HG03095 (cell line): Measurements from ENCODE around the gene FRA10AC1.
A peak's percentile ranks its signal among the peaks of the same experiment; 100 is the strongest.

Experiments used
- ATAC-seq: cut with Tn5 transposase; IDR thresholded peaks from one replicate; pipeline ENCODE4 v1.9.1; 2021; ENCODE audit warnings: moderate library complexity; ENCODE audit not compliant: unreplicated experiment

The FRA10AC1 gene

GRCh38 chr10:93702210-93703001, at the start of gene FRA10AC1:
Gene FRA10AC1, minus strand, starts transcription at chr10:93702592. Its CDS starts 2,486 bp downstream, at chr10:93700106.
- ATAC-seq: peak; percentile 81

DNA sequence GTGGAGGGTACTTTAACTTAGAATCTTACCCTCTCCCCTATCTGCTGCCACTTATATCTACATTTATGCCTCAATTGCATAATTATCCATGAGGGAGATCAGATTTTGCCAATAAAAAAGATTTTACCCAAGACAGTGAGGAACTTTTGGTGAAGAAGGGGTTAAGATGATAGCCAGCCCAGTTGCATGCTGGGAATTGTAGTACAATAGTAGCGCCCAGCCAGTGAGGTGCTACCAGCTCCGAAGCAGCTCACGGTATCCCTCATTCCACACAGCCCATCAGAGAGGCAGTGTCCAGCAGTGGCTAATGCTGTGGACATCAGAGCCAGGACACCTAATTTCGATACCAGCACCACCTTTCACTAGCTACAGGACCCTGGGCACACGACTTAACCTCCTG, 49.4 kb upstream of the FRA10AC1 start:
- no peak for ATAC-seq

- ATAC-seq: no peak
These were observed 48.7 kb upstream of the FRA10AC1 start for GRCh38 chr10:93751124-93751523.

GRCh38 chr10:93749218-93749799, 46.9 kb upstream of the FRA10AC1 start:
- ATAC-seq: no peak

- ATAC-seq: no peak
These were observed 44.5 kb upstream of the FRA10AC1 start for GRCh38 chr10:93746844-93747284.

GRCh38 chr10:93745408-93746065, 43.1 kb upstream of the FRA10AC1 start:
- ATAC-seq: no peak

DNA sequence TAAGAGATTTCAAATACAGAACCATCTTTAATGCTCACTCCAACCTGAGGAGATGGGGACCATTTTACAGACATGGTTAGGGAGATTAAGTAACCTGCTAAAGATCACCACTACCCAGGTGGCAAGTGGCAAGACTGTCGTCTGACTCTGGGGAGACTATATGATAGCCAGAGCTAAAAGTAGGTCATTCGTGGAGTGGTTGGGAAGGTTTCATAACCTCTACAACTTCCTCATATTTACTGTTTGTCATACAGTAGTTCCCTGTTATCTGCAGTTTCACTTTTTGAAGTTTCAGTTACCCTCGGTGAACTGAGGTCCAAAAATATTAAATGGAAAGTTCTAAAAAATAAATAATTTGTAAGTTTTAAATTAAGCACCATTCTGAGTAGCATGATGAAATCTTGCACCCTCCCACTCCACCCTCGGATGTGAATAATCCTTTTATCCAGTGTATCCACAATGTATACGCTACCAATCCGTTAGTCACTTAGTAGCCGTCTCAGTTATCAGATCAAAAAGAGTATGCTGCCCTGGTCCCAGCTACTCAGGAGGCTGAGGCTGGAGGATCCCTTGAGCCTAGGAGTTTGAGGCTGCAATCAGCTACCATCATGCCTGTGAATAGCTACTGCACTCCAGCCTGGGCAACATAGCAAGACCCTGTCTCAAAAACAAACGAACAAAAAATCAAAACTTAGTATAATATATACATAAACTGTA, 40.4 kb upstream of the FRA10AC1 start:
- peak; percentile 81 for ATAC-seq

DNA sequence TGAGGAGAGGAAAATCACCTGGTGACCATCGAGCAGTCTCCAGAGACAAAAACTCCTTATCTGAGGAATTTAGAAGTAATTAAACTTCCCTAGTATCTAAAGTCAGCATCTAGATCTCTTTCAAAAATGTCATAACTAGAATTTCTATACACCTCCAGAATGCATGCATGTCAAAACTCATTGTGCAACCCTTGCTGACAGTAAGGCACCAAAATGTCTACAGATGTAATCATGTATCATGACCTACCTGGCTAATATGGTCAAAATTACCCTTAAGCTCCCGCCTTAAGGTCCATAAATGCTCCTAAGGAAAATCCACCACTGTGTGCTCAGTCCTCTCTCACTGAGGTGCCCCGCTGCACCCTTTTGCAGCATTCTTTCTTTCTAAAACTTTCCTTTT, 39.0 kb upstream of the FRA10AC1 start:
- ATAC-seq: no peak

DNA sequence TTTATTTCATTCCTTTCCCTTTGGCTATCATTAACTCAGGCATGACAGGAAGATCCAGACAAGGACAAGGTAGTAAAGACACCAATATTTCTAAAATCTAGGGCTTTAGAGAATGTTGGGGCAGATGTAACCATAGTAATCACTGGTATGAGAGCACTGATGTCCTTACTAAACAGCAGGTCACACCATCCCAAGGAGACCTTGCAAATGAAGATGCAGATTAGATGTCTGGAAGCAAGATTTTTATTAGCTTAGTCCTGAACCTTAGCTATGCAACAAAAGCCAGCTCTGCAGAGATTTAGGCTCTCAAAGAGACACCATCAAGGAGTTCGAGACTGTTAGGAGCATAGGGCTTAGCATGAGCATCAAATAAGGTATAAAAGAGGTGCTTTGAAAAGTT, 23.6 kb upstream of the FRA10AC1 start:
- no peak for ATAC-seq

- no peak for ATAC-seq
These were observed 20.8 kb upstream of the FRA10AC1 start for GRCh38 chr10:93723153-93723552.

DNA sequence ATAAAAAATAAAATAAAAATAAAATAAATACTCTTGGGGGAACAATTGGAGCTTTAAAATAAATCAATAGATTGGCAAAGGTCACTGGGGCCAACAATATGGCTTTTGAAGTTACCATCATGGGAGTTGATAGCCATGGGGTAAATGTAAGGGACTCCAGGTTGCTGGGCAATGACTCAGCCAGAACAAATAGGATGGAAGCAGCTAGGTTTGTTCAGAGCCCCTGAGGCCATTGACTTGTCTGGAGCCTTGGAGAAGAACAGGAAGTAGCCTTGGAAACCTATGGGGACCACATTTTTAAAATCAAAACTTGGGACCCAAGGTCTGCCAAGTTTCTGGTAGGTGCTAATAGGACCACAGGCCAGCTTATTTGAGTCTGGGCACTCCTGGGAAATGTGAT, 20.2 kb upstream of the FRA10AC1 start:
- ATAC-seq: no peak

DNA sequence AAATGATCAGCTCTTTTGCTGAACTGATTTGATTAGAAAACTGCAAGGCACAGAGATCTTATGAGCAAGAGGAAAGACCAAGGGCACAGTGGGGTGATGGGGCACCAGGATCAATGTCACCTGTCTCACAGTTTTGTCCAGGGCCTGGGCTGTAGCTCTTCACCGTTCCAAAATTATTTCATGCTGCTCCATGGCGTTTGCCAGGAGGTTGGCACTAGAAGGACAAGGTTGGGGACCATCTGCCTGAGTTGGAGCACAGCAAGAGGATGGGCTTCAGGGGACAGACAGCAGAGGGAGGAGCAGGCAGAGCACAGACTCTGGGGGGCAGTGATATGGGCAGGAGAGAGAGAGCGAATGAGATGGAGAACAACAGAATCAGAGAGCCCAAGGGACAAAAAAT, 17.5 kb upstream of the FRA10AC1 start:
- ATAC-seq: no peak

DNA sequence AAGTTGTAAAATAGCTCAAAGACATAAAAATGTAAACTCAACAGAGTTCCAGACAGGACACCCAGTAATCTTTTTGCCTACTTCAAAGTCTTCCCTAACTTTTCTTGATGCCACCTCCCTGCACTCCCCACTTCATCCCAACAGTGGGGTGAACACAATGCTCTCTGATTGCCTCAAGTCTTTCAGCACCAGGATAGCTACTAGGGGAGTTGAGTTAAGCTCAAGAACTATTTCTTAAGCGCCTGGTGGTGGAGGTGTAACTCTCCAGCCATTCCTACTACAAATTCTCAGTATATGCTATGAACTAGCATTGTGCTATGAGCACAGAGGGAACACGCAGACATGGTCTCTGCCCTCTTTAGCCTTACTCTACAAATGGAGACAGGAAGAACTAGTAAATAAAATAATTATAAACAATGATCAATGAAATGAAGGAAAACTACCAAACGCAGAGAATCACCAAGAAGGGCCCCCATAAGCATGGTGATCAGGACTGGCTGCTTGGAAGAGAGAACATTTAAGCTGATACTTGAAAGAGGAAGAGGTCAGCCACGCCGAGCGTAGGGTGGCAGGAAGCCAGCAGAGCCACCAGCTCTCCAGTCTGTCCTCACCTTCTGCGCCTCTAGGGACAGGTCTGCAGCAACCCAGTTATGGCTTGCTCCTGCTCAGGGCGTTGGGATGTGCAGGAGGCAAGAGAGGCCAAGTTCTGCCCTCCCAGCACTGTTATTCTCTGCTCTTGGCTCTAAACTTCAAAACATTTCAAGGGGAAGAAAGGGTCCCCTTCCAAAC, 16.7 kb upstream of the FRA10AC1 start:
- peak; percentile 48 for ATAC-seq

DNA sequence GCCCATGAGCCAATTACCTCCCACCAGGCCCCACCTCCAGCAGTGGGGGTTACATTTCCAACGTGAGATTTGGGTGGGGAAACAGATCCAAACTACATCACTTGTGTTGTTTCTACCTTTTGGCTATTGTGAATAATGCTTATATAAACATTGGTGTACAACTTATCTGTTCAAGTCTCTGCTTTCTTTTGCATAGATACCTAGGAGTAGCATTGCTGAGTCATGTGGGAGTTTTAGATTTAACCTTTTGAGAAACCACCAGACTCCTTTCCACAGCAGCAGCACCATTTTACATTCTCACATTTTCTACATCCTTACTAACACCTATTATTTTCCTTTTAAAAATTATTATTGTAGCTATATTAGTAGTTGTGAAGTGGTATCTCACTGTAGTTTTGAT, 14.4 kb upstream of the FRA10AC1 start:
- no peak for ATAC-seq

GRCh38 chr10:93715345-93715744, 13.0 kb upstream of the FRA10AC1 start:
- ATAC-seq: peak; percentile 86

GRCh38 chr10:93712593-93712992, 10.2 kb upstream of the FRA10AC1 start:
- no peak for ATAC-seq

- no peak for ATAC-seq
These were observed 9.5 kb upstream of the FRA10AC1 start for GRCh38 chr10:93711891-93712290.

- ATAC-seq: no peak
These were observed 8.0 kb upstream of the FRA10AC1 start for GRCh38 chr10:93710333-93710909.

- no peak for ATAC-seq
These were observed 5.2 kb upstream of the FRA10AC1 start for GRCh38 chr10:93707623-93708022.

GRCh38 chr10:93704451-93704850, 2.1 kb upstream of the FRA10AC1 start:
- no peak for ATAC-seq
